HG03442 (cell line): ENCODE results near the gene ADARB2.

Source experiments
- ATAC-seq: cut with Tn5 transposase; IDR thresholded peaks from one replicate; pipeline ENCODE4 v1.9.1; 2021; ENCODE audit warnings: mild to moderate bottlenecking, moderate library complexity; ENCODE audit not compliant: unreplicated experiment

ADARB2 gene

DNA sequence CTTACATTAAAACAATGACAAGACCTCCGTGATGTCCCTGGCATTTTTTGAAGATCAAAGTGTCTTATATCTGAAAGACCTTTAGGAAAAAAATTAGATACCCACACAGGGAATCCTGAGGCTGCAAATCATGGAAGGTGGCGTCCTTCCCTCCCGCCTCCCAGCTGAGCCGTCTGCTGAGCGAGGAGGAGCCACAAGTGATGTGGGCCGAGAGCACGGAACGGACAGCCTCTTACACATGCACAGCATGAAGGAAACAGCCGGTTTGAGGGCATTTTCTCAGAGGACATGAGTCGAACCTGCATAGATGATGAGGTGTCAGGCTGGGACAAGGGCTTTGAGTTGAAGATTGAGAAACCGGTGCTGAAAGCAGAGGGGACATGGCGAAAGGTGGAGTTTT, 163.3 kb downstream of the ADARB2 start:
- no peak for ATAC-seq

GRCh38 chr10:1573334-1573969, 163.9 kb downstream of the ADARB2 start:
- no peak for ATAC-seq

GRCh38 chr10:1572519-1573333, 164.6 kb downstream of the ADARB2 start:
- no peak for ATAC-seq

DNA sequence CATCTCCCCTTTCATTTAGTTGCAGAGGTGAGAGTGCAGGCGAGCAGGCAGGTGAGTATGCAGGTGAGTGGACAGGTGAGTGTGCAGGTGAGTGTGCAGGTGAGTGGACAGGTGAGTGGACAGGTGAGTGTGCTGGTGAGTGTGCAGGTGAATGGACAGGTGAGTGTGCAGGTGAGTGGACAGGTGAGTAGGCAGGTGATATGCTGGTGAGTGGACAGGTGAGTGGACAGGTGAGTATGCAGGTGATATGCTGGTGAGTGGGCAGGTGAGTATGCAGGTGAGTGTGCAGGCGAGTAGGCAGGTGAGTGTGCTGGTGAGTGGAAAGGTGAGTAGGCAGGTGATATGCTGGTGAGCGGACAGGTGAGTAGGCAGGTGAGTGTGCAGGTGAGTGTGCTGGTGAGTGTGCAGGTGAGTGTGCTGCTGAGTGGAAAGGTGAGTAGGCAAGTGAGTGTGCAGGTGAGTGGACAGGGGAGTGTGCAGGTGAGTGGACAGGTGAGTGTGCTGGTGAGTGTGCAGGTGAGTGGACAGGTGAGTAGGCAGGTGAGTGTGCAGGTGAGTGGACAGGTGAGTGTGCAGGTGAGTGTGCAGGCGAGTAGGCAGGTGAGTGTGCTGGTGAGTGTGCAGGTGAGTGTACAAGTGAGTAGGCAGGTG, 165.6 kb downstream of the ADARB2 start:
- no peak for ATAC-seq

DNA sequence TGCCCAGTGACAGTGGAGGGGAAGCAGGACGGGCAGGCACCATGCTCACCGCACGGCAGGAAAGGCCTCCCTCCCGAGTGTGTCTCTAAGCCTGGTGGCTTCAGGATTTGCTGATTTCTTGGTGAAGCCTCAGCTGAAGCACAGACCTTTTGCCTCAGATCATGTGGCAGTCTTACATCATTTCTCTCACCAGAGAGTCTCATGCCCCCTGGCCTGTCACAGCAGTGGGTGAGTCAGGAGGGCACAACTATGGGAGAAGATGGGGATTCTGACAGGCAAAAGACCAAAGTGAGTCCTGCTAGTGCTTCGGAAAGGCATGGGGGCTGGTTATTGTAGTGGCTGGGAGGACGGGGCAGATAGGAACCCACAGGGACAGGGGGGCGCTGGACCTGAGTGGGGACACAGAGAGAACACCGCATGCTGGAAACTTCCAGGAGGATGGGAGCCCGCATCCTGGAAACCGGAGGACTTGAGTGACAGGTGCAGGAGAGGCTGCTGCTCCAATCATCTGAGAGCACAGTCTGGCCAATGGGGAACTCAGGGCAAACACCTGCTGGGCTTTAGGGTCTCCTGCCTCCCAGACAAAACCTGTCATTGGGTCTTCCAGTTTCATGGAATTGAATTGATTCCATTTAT, 166.8 kb downstream of the ADARB2 start:
- ATAC-seq = no peak

- ATAC-seq = no peak
Observed at GRCh38 chr10:1569208-1569607, 168.1 kb downstream of the ADARB2 start.

DNA sequence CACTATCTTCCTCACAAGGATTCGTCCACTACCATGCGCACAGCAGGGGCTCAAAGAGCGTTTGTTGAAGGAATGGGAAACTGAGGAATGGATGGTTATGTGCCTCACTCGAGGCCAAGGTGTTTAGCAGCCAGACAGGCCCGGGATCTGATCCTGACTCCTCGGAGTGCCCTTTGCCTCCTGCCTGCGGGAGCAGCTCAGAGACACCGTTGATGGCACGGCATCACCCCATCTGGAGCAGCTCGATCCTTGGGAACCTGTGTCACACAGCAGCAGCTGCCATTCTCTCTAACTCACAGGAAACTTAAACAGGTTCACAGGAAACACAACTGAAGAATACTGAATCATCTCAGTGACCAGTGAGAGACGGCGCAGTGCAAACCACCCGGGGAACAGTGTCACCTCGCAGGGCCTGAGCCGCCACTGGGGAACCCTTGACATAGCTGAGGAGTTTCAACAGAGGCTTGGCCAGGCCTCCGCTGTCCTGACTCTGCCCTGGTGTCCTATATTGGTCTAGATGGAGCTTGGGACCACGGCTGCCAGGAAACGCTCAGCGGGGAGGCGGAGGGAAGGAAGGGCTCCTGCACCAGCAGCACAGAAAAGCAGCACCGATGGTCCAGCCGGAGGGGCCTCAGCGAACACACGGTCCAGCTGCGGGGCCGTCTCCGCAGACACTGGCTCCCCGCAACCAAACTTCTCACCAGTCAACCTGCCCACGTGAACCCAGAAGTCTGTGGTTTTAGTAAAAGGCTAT, 169.4 kb downstream of the ADARB2 start:
- no peak for ATAC-seq

DNA sequence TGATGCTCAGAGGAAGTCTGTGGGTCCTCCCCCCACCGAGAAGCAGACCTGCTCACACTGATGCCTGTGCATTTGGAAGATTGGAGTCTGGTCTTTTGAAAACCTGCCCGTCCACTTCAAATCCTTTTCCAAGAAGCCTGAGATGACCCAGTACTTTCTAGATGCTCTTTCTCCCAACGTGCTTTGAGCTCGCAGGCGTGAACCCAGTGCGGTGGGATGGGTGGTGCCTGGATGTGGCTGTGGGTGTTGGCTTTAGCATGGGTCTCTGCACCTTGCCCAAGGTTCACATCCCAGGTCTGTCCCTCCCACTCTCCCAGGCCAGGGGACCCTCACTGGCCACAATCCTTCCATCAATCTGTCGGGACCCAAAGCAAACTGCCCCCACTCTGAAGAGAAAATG, 170.2 kb downstream of the ADARB2 start:
- no peak for ATAC-seq

- ATAC-seq = no peak
Observed at GRCh38 chr10:1564791-1565190, 172.5 kb downstream of the ADARB2 start.

- ATAC-seq = no peak
Observed at GRCh38 chr10:1563028-1563427, 174.3 kb downstream of the ADARB2 start.

GRCh38 chr10:1561731-1562337, 175.5 kb downstream of the ADARB2 start:
- no peak for ATAC-seq

GRCh38 chr10:1560535-1561192, 176.7 kb downstream of the ADARB2 start:
- ATAC-seq = no peak

DNA sequence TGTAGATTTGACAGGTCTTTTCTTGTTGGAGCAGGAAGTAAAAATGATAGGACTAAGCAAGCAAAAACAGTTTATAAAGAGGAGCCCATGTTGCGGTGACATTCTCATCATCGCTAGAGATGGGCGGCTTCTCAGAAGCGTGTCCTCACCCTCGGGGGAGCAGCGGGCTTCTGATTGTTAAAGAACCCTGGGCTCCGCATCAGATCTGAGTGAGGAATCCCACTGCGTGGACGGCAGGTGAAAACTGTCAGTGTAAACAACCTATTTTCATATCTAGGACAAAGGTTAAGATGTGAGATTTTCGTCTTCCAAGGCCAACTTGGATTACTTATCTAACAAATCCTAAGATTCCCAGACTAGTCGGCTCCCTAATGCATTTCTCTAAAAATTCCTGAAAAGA, 177.6 kb downstream of the ADARB2 start:
- ATAC-seq = no peak

GRCh38 chr10:1559311-1559710, 178.0 kb downstream of the ADARB2 start:
- ATAC-seq = no peak

GRCh38 chr10:1558906-1559305, 178.4 kb downstream of the ADARB2 start:
- no peak for ATAC-seq

- ATAC-seq = no peak
Observed at GRCh38 chr10:1557081-1557480, 180.2 kb downstream of the ADARB2 start.

DNA sequence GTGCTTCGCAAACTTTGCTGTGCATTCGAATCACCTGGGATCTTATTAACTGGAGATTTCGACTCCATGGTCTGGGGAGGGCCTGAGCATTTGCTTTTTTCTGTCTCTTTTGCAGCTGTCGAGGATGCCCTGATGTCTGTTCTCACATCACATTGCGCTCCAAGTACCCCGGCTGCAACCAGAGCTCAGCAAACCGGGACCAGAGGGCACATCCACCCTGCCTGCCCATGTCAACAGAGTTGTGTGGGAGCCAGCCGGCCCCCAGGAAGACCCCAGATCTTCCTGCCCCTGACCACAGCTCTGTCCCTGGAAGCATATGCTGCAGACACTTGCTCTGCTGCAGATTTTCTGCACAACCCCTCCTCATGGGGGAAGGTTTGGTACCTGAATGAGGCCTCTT, 180.8 kb downstream of the ADARB2 start:
- no peak for ATAC-seq

- no peak for ATAC-seq
Observed at GRCh38 chr10:1553951-1554350, 183.4 kb downstream of the ADARB2 start.

DNA sequence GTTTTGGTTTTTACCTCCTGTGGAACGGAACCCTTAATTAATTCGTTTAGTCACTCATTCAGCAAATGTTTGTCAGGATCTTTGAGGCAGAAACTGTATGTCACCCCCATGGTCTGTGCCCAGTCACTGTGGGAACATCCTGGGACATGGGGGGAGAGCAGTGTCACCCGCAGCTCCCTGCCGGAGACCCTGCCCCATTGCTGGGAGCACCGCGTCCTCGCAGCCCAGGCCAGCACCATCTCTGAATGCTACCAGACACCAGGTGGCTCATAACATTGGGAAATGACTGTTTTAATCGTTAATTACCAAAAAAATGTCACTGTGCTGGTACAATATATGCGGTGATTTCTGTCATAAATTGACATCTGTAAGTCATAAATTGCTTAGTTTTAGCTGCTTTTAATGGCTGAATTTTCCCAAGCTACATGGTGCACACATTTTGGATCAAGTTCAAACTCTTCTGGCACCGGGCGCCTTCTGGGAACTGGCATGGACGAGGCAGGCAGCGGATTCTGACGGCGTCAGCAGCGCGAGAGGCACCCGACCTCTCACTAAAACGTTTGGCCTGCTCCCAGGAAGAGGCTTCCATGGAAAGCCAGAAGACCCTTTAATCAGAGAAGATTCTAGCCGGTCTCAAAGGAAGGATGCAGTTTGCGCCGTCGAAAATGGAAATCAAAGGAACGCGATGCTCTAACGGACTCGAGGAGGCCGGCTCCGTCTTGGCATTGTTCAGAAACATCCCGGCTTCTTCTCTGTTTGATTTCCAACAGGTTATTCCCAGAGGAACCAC, 184.2 kb downstream of the ADARB2 start:
- ATAC-seq = no peak
